Measurements from ENCODE around the gene ANKRD13D.

Gene ANKRD13D

GRCh38 chr11:67262731-67263675 is 26.1 kb upstream of the ANKRD13D start:
- peak; percentile 79 for DNase-seq

GRCh38 chr11:67264260-67264659 is 24.8 kb upstream of the ANKRD13D start:
- DNase-seq: no peak

GRCh38 chr11:67264877-67265632 is 24.0 kb upstream of the ANKRD13D start:
- no peak for DNase-seq

- DNase-seq: peak; percentile 52
Measured at GRCh38 chr11:67265633-67266448, 23.3 kb upstream of the ANKRD13D start.

- DNase-seq: peak; percentile 29
Measured at GRCh38 chr11:67266449-67267187, 22.5 kb upstream of the ANKRD13D start, which contains the start of gene GRK2. GRK2 (plus strand) TSS chr11:67266473; CDS start chr11:67266700, 227 bp downstream.

- DNase-seq: no peak
Measured at GRCh38 chr11:67267188-67268080, 21.7 kb upstream of the ANKRD13D start.

- DNase-seq: no peak
Measured at GRCh38 chr11:67268081-67268961, 20.8 kb upstream of the ANKRD13D start.

- no peak for DNase-seq
Measured at GRCh38 chr11:67268962-67269268, 20.2 kb upstream of the ANKRD13D start.

- DNase-seq: no peak
Measured at GRCh38 chr11:67269401-67270255, 19.5 kb upstream of the ANKRD13D start.

- peak; percentile 90 for DNase-seq
Measured at GRCh38 chr11:67270256-67271204, 18.6 kb upstream of the ANKRD13D start.

- no peak for DNase-seq
Measured at GRCh38 chr11:67271205-67271540, 17.9 kb upstream of the ANKRD13D start.

GRCh38 chr11:67271541-67272284 is 17.4 kb upstream of the ANKRD13D start:
- no peak for DNase-seq

GRCh38 chr11:67272327-67273259 is 16.5 kb upstream of the ANKRD13D start:
- DNase-seq: no peak

GRCh38 chr11:67273260-67273990 is 15.7 kb upstream of the ANKRD13D start:
- no peak for DNase-seq
